ENCODE data around the gene ALS2.

ALS2 gene

GRCh38 chr2:201654616-201655384 lies 125.9 kb downstream of the ALS2 start:
- TF ChIP-seq NFIC (IDR thresholded peaks at IDR 0.05) (no peak), USF1 (IDR thresholded peaks at IDR 0.05) (no peak), TCF12 (IDR thresholded peaks at IDR 0.05; ENCODE audit: low read depth) (no peak), FOXM1 (IDR thresholded peaks at IDR 0.05; ENCODE audit: borderline replicate concordance, low read depth) (no peak), EP300 (IDR thresholded peaks at IDR 0.05; ENCODE audit: borderline replicate concordance) (no peak), ZBTB7A (IDR thresholded peaks at IDR 0.05; ENCODE audit: low read depth) (no peak), TEAD4 (IDR thresholded peaks at IDR 0.05) (no peak), RAD21 (IDR thresholded peaks at IDR 0.05; ENCODE audit: low read depth) (no peak), CEBPB (IDR thresholded peaks at IDR 0.05) (no peak), CREB1 (IDR thresholded peaks at IDR 0.05; ENCODE audit: low read depth) (no peak), YY1 (IDR thresholded peaks at IDR 0.05; ENCODE audit: low read depth) (no peak), MAX (IDR thresholded peaks at IDR 0.05) (no peak)

- TF ChIP-seq CREB1 (IDR thresholded peaks at IDR 0.05; ENCODE audit: low read depth) (no peak), TAF1 (IDR thresholded peaks at IDR 0.05; ENCODE audit: low read depth) (no peak), RAD21 (IDR thresholded peaks at IDR 0.05; ENCODE audit: low read depth) (no peak), MAX (IDR thresholded peaks at IDR 0.05) (no peak), ZBTB7A (IDR thresholded peaks at IDR 0.05; ENCODE audit: low read depth) (no peak), TCF12 (IDR thresholded peaks at IDR 0.05; ENCODE audit: low read depth) (no peak), YY1 (IDR thresholded peaks at IDR 0.05; ENCODE audit: low read depth) (no peak), CEBPB (IDR thresholded peaks at IDR 0.05) (no peak)
These were observed 127.5 kb downstream of the ALS2 start for GRCh38 chr2:201653221-201653620.

All from Ishikawa (cell line).